ENCODE measurements around the gene GALNT11. TPM values are rescaled to one million over a fixed set of nuclear protein-coding genes. Genes with fewer than 3 reads are reported as not detected.
"Not testable (repeated sequence)": the region's sequence is repeated elsewhere in the genome, so short reads cannot be mapped to it uniquely, and the experiment has no call there.

GALNT11 gene
- total RNA-seq, 1 donor from 2014 or later: 29.9 TPM

GRCh38 chr7:152013974-152014373 lies 11.5 kb upstream of the GALNT11 start:
- no peak for TF ChIP-seq CTCF (conservative IDR thresholded peaks at IDR 0.05; ENCODE audit: low read depth, low read length)
- H3K4me3 ChIP-seq (ENCODE audit: low read depth, low read length): no peak overlapping the region
- no peak for DNase-seq (ENCODE audit: low read depth)

GRCh38 chr7:152014722-152015121 lies 10.8 kb upstream of the GALNT11 start:
- H3K4me3 ChIP-seq (ENCODE audit: low read depth, low read length): no peak overlapping the region
- DNase-seq (ENCODE audit: low read depth): no peak
- TF ChIP-seq CTCF (conservative IDR thresholded peaks at IDR 0.05; ENCODE audit: low read depth, low read length): no peak

GRCh38 chr7:152015600-152015999 lies 9.9 kb upstream of the GALNT11 start:
- H3K4me3 ChIP-seq (ENCODE audit: low read depth, low read length): no peak overlapping the region
- DNase-seq (ENCODE audit: low read depth): no peak
- TF ChIP-seq CTCF (conservative IDR thresholded peaks at IDR 0.05; ENCODE audit: low read depth, low read length): no peak

- DNase-seq (ENCODE audit: low read depth): no peak
- no peak overlapping the region for H3K4me3 ChIP-seq (ENCODE audit: low read depth, low read length)
- no peak for TF ChIP-seq CTCF (conservative IDR thresholded peaks at IDR 0.05; ENCODE audit: low read depth, low read length)
These were observed 8.5 kb upstream of the GALNT11 start for GRCh38 chr7:152016947-152017346.

GRCh38 chr7:152017683-152018082 lies 7.8 kb upstream of the GALNT11 start:
- not testable (repeated sequence) for H3K4me3 ChIP-seq (ENCODE audit: low read depth, low read length); DNase-seq (ENCODE audit: low read depth)

- DNase-seq (ENCODE audit: low read depth); H3K4me3 ChIP-seq (ENCODE audit: low read depth, low read length): not testable (repeated sequence)
These were observed 3.7 kb upstream of the GALNT11 start for GRCh38 chr7:152021740-152022139.

GRCh38 chr7:152025937-152026890 lies 740 bp downstream of the GALNT11 start:
- DNase-seq (ENCODE audit: low read depth): no peak
- peak overlapping the region; percentile 79 for H3K4me3 ChIP-seq (ENCODE audit: low read depth, low read length)
- TF ChIP-seq CTCF (conservative IDR thresholded peaks at IDR 0.05; ENCODE audit: low read depth, low read length): no peak

- not testable (repeated sequence) for H3K4me3 ChIP-seq (ENCODE audit: low read depth, low read length); DNase-seq (ENCODE audit: low read depth)
These were observed 2.3 kb downstream of the GALNT11 start for GRCh38 chr7:152027491-152028365.

All from epithelial cell of proximal tubule (primary cell).